K562 (cell line): ENCODE data around the gene RNF187. TPM values are rescaled to one million over a fixed set of nuclear protein-coding genes. Genes with fewer than 3 reads are reported as not detected.

Source experiments
- ADNP ChIP-seq: fragments of 200-800 bp; sonication (Bioruptor generic); IDR thresholded peaks from 2 replicates; pipeline ENCODE4 v1.6.1; 2016; ENCODE audit warnings: missing genetic modification characterization, missing compliant biosample characterization
- CBFA2T3 ChIP-seq: fragments of 450-650 bp; IDR thresholded peaks from 2 replicates; pipeline ENCODE4 v1.6.1; 2017
- EGR1 ChIP-seq: fragments of 450-650 bp; conservative IDR thresholded peaks from 2 replicates; pipeline ENCODE4 v1.6.1; 2017; ENCODE audit warnings: mild to moderate bottlenecking
- FOXK2 ChIP-seq, 2 experiments: fragments of 450-650 bp; IDR thresholded peaks in 1 of 2; conservative IDR thresholded peaks in 1 of 2; 2 replicates each; pipeline ENCODE4 v1.6.1; 2016; ENCODE audit warnings: low read depth in 2 of 2, mild to moderate bottlenecking in 1 of 2
- FOXP1 ChIP-seq: sonication (generic); formaldehyde crosslinking; IDR thresholded peaks from 2 replicates; pipeline ENCODE4 v1.8.0; 2022; ENCODE audit warnings: mild to moderate bottlenecking, missing genetic modification reagents
- HDAC6 ChIP-seq: IDR thresholded peaks from 2 replicates; pipeline ENCODE4 v1.6.1; 2012; ENCODE audit warnings: low read depth, mild to moderate bottlenecking, control low read depth, inconsistent platforms, low read length, moderate library complexity
- KLF13 ChIP-seq: fragments of 450-650 bp; IDR thresholded peaks from 2 replicates; pipeline ENCODE4 v1.6.1; 2016; ENCODE audit warnings: missing genetic modification characterization, low read depth, mild to moderate bottlenecking, missing compliant biosample characterization, moderate library complexity, borderline replicate concordance
- MAFF ChIP-seq: IDR thresholded peaks from 2 replicates; pipeline ENCODE4 v1.6.1; 2012; ENCODE audit warnings: low read length, improper control_type of control experiment
- NFE2 ChIP-seq: IDR thresholded peaks from 2 replicates; pipeline ENCODE4 v1.6.1; 2014; ENCODE audit warnings: antibody characterized with exemption, low read depth
- NFIC ChIP-seq: fragments of 450-650 bp; IDR thresholded peaks from 2 replicates; pipeline ENCODE4 v1.6.1; 2017; ENCODE audit warnings: mild to moderate bottlenecking, inconsistent platforms
- NFYB ChIP-seq: IDR thresholded peaks from 2 replicates; pipeline ENCODE4 v1.6.1; 2011; ENCODE audit warnings: mild to moderate bottlenecking, moderate library complexity; ENCODE audit not compliant: insufficient read length; ENCODE audit errors: extremely low read depth
- NR4A1 ChIP-seq, 2 experiments: fragments of 250-450 bp in 1 of 2; fragments of 450-650 bp in 1 of 2; sonication (Bioruptor Pico) in 1 of 2; IDR thresholded peaks; 2 replicates each; pipeline versions ENCODE4 v1.4.0 to v1.6.1; 2016 to 2020; ENCODE audit warnings: mild to moderate bottlenecking in 2 of 2, missing compliant biosample characterization in 1 of 2, missing genetic modification characterization in 1 of 2, moderate library complexity in 1 of 2
- OTX1 ChIP-seq: fragments of 450-650 bp; formaldehyde crosslinking; IDR thresholded peaks from 2 replicates; pipeline ENCODE4 v1.4.0; 2022; ENCODE audit warnings: mild to moderate bottlenecking
- POLR2H ChIP-seq: IDR thresholded peaks from 2 replicates; pipeline ENCODE4 v1.6.1; 2016; ENCODE audit warnings: missing genetic modification characterization, low read depth, mild to moderate bottlenecking, control low read depth, missing compliant biosample characterization, moderate library complexity
- PRDM10 ChIP-seq: fragments of 450-650 bp; IDR thresholded peaks from 2 replicates; pipeline ENCODE4 v1.6.1; 2018; ENCODE audit not compliant: partially characterized antibody
- SETDB1 ChIP-seq: IDR thresholded peaks from one replicate; pipeline ENCODE4 v1.6.1; 2012; ENCODE audit warnings: low read length, control low read depth, inconsistent platforms
- SMAD4 ChIP-seq: fragments of 250-450 bp; sonication (Bioruptor Pico); conservative IDR thresholded peaks from 2 replicates; pipeline ENCODE4 v1.8.0; 2021; ENCODE audit warnings: inconsistent platforms, mild to moderate bottlenecking, moderate library complexity
- SPI1 ChIP-seq: IDR thresholded peaks from 2 replicates; pipeline ENCODE4 v1.6.1; 2011; ENCODE audit warnings: low read depth, low read length, control low read depth, borderline replicate concordance
- TAL1 ChIP-seq: fragments of 450-650 bp; IDR thresholded peaks from 2 replicates; pipeline ENCODE4 v1.6.1; 2016; ENCODE audit warnings: mild to moderate bottlenecking
- USF2 ChIP-seq: sonication (generic); formaldehyde crosslinking; IDR thresholded peaks from 2 replicates; pipeline ENCODE4 v1.5.0; 2020; ENCODE audit warnings: missing genetic modification reagents
- ZC3H11A ChIP-seq: IDR thresholded peaks from 2 replicates; pipeline ENCODE4 v1.6.1; 2012; ENCODE audit warnings: low read depth, low read length, improper control_type of control experiment
- ZNF143 ChIP-seq: sonication (generic); formaldehyde crosslinking; IDR thresholded peaks from 2 replicates; pipeline ENCODE4 v1.9.0; 2022; ENCODE audit warnings: mild to moderate bottlenecking, missing genetic modification reagents
- ZNF212 ChIP-seq: fragments of 450-650 bp; formaldehyde crosslinking; IDR thresholded peaks from 2 replicates; pipeline ENCODE4 v1.4.0; 2020; ENCODE audit warnings: mild to moderate bottlenecking
- ZNF354B ChIP-seq: fragments of 250-450 bp; sonication (Bioruptor Pico); IDR thresholded peaks from 2 replicates; pipeline ENCODE4 v1.4.0; 2020
- ZNF780A ChIP-seq: fragments of 250-450 bp; sonication (Bioruptor Pico); IDR thresholded peaks from 2 replicates; pipeline ENCODE4 v1.5.0; 2021; ENCODE audit warnings: mild to moderate bottlenecking
- polyA plus RNA-seq, 8 experiments: library from polyadenylated mRNA; depleted of rRNA in 4 of 8; stranded (reverse) in 5 of 8; unstranded in 3 of 8; fragments of >200 nt; fragmentation: Nextera tagmentation in 2 of 8; fragmentation: Illumina TruSeq in 1 of 8; extraction: Ambion mirVana in 2 of 8; extraction: Trizol in 1 of 8; gene quantifications; 2 replicates each; pipeline versions ENCODE4 v1.2.1 to v1.2.3, GENCODE V29; 2011 to 2014; ENCODE audit warnings: inconsistent platforms in 1 of 8, missing spikeins in 1 of 8
- total RNA-seq, 7 experiments: library from RNA; depleted of rRNA in 6 of 7; stranded (reverse); fragments of >200 nt in 6 of 7; fragmentation: Illumina TruSeq in 2 of 7; extraction: Trizol in 2 of 7; gene quantifications; 2 replicates each; pipeline versions ENCODE4 v1.2.1 to v1.2.3, GENCODE V29; 2011 to 2021; ENCODE audit warnings: low replicate concordance in 1 of 7

Gene RNF187
- total and polyA plus RNA-seq, 9 of the 15 experiments (the other 6 are each of a cell fraction or from before 2014, with no cell fraction given), result 2.3 to 119 (median 41.9) TPM

- TF ChIP-seq ZNF143 (CRISPR knock-in tag), result peak; percentile 49; the same call in 1 of the 2 replicates
- TF ChIP-seq CBFA2T3, result peak; percentile 100
- no peak for TF ChIP-seq SETDB1
- TF ChIP-seq HDAC6, result no peak
- peak; percentile 57; the same call in 1 of the 2 replicates for TF ChIP-seq ADNP (tag)
- no peak for TF ChIP-seq ZNF212 (CRISPR knock-in tag)
- peak; percentile 99 for TF ChIP-seq NFIC
- TF ChIP-seq ZC3H11A, result no peak
- TF ChIP-seq USF2, result no peak
- no peak for TF ChIP-seq NFYB
- TF ChIP-seq NFE2, result peak; percentile 64; the same call in 1 of the 2 replicates
- peak; percentile 91 for TF ChIP-seq FOXP1 (CRISPR knock-in tag)
- TF ChIP-seq ZNF354B (CRISPR knock-in tag), result 0 out of 2 replicates have a peak, but pooled peaks have one; percentile 12
- TF ChIP-seq FOXK2 (conservative IDR thresholded peaks at IDR 0.05 in 1 of 2, IDR thresholded peaks at IDR 0.05 in 1 of 2; ENCODE audit: low read depth in 2 of 2), result peak; percentile 89 to 94
- no peak for TF ChIP-seq POLR2H
- no peak for TF ChIP-seq ZNF780A (CRISPR knock-in tag)
- TF ChIP-seq SMAD4, result peak; percentile 100
- no peak for TF ChIP-seq EGR1
- TF ChIP-seq TAL1, result peak; percentile 100
- no peak for TF ChIP-seq MAFF
- TF ChIP-seq KLF13 (tag), result peak; percentile 69
- 0 out of 2 replicates have a peak, but pooled peaks have one; percentile 48 for TF ChIP-seq OTX1
- peak; percentile 32 for TF ChIP-seq PRDM10
- no peak for TF ChIP-seq SPI1
- TF ChIP-seq NR4A1 (CRISPR knock-in tag; IDR thresholded peaks at IDR 0.05), result 0 out of 2 replicates have a peak, but pooled peaks have one; percentile 70
- peak; percentile 90 for TF ChIP-seq NR4A1 (tag; IDR thresholded peaks at IDR 0.05)
These were observed 26.2 kb downstream of the RNF187 start (continued) for GRCh38 chr1:228513236-228513900.
